GM12878 (cell line): Measurements from ENCODE around the gene AP3S2. TPM values are rescaled to one million over a fixed set of nuclear protein-coding genes. Genes with fewer than 3 reads are reported as not detected.
A peak's percentile ranks its signal among the peaks of the same experiment; 100 is the strongest.

Experiments used
- ATAC-seq: fragments of 200-7000 bp; cut with Tn5 transposase; 3 replicates; pipeline ENCODE4 v1.9.1; 2020; ENCODE audit warnings: mild to moderate bottlenecking, moderate library complexity
- BruUV-seq: library from RNA; stranded (reverse); fragments of 400-500 nt; replicated peaks from 2 replicates; lab custom pipeline; 2021; lab: Mats Ljungman, UMichigan
- CTCF ChIA-PET: fragments of 300-600 bp; sonication (Branson Sonifier 250); formaldehyde crosslinking; extraction: SDS; loops from one replicate; lab custom pipeline; 2021; ENCODE audit warnings: inconsistent platforms; lab: Yijun Ruan, JAX
- POLR2A ChIA-PET: fragments of 350-600 bp; formaldehyde crosslinking; extraction: SDS; loops from one replicate; lab custom pipeline; 2021; ENCODE audit warnings: inconsistent platforms; lab: Charles Lee
- RAD21 ChIA-PET: fragments of 300-600 bp; sonication (Branson Sonifier 250); formaldehyde crosslinking; loops from one replicate; lab custom pipeline; 2023; ENCODE audit warnings: antibody characterized with exemption; ENCODE audit not compliant: unreplicated experiment; lab: Charles Lee
- SMC1A ChIA-PET: fragments of 300-600 bp; sonication (Branson Sonifier 250); formaldehyde crosslinking; loops from one replicate; lab custom pipeline; 2023; ENCODE audit not compliant: unreplicated experiment, uncharacterized antibody; lab: Charles Lee
- DNase-seq: peaks from one replicate; pipeline ENCODE4 v3.0.0-alpha.2; 2011; ENCODE audit warnings: low read depth, low spot score
- FAIRE-seq: peaks from 3 replicates; lab custom pipeline; 2011; peaks lifted over from hg19 to GRCh38; lab: Jason Lieb, UNC
- H2AFZ ChIP-seq: 2 replicates; pipeline ENCODE4 v1.6.0; 2011; ENCODE audit warnings: low read depth, low read length, control low read depth; ENCODE audit not compliant: control insufficient read depth
- H3K27ac ChIP-seq: 2 replicates; pipeline ENCODE4 v1.5.1; 2011; ENCODE audit warnings: control low read depth; ENCODE audit not compliant: control insufficient read depth, insufficient read depth
- H3K27me3 ChIP-seq, 2 experiments: replicated peaks in 1 of 2; 2 replicates each; pipeline versions ENCODE4 v1.6.0 to v1.6.1; 2011; ENCODE audit warnings: low read length in 1 of 2; ENCODE audit not compliant: control insufficient read depth in 2 of 2, insufficient read depth in 2 of 2
- H3K36me3 ChIP-seq, 2 experiments: 2 replicates each; pipeline ENCODE4 v1.5.1; 2011; ENCODE audit warnings: low read length in 1 of 2; ENCODE audit not compliant: control insufficient read depth in 2 of 2, insufficient read depth in 2 of 2
- H3K4me1 ChIP-seq: 2 replicates; pipeline ENCODE4 v1.6.1; 2011; ENCODE audit warnings: mild to moderate bottlenecking, low read length, moderate library complexity, mixed read lengths; ENCODE audit not compliant: control insufficient read depth, insufficient read depth
- H3K4me2 ChIP-seq: 2 replicates; pipeline ENCODE4 v1.6.0; 2011; ENCODE audit warnings: control low read depth; ENCODE audit not compliant: control insufficient read depth, insufficient read depth
- H3K4me3 ChIP-seq: fragments of 200-600 bp; sonication (generic); 2 replicates; pipeline ENCODE4 v1.5.1; 2016
- H3K79me2 ChIP-seq: 2 replicates; pipeline ENCODE4 v1.6.0; 2011; ENCODE audit warnings: low read length; ENCODE audit not compliant: control insufficient read depth, insufficient read depth
- H3K9ac ChIP-seq: 2 replicates; pipeline ENCODE4 v1.8.0; 2011; ENCODE audit warnings: low read length, control low read depth, mixed read lengths; ENCODE audit not compliant: control insufficient read depth, insufficient read depth
- H3K9me3 ChIP-seq: replicated peaks from 3 replicates; pipeline ENCODE4 v1.5.1; 2011; ENCODE audit warnings: mild to moderate bottlenecking, low read length; ENCODE audit not compliant: control insufficient read depth, insufficient read depth
- H4K20me1 ChIP-seq: 2 replicates; pipeline ENCODE4 v1.6.0; 2011; ENCODE audit not compliant: control insufficient read depth, insufficient read depth
- BACH1 ChIP-seq: fragments of 450-650 bp; IDR thresholded peaks from 2 replicates; pipeline ENCODE4 v1.6.1; 2017; ENCODE audit warnings: mild to moderate bottlenecking, borderline replicate concordance
- CHD1 ChIP-seq: IDR thresholded peaks from 2 replicates; pipeline ENCODE4 v1.6.1; 2012; ENCODE audit warnings: low read depth, low read length, improper control_type of control experiment
- IKZF1 ChIP-seq: fragments of 450-650 bp; conservative IDR thresholded peaks from 2 replicates; pipeline ENCODE4 v1.6.1; 2017; ENCODE audit warnings: antibody characterized with exemption, mild to moderate bottlenecking
- NR2F1 ChIP-seq: fragments of 450-650 bp; conservative IDR thresholded peaks from 2 replicates; pipeline ENCODE4 v1.6.1; 2017; ENCODE audit warnings: mild to moderate bottlenecking
- PBX3 ChIP-seq: IDR thresholded peaks from 2 replicates; pipeline ENCODE4 v1.6.1; 2011; ENCODE audit warnings: mild to moderate bottlenecking, low read depth, low read length, moderate library complexity; ENCODE audit not compliant: insufficient replicate concordance
- PKNOX1 ChIP-seq: fragments of 450-650 bp; IDR thresholded peaks from 2 replicates; pipeline ENCODE4 v1.6.1; 2016; ENCODE audit warnings: mild to moderate bottlenecking
- POU2F2 ChIP-seq: IDR thresholded peaks from 3 replicates; pipeline ENCODE4 v1.6.1; 2011; ENCODE audit warnings: low read depth, mild to moderate bottlenecking, low read length, borderline replicate concordance
- RBBP5 ChIP-seq: fragments of 200-600 bp; sonication (generic); conservative IDR thresholded peaks from 2 replicates; pipeline ENCODE4 v1.6.1; 2016
- RELA ChIP-seq: fragments of 450-650 bp; IDR thresholded peaks from 2 replicates; pipeline ENCODE4 v1.8.0; 2014; ENCODE audit warnings: borderline replicate concordance; ENCODE audit not compliant: partially characterized antibody
- REST ChIP-seq: IDR thresholded peaks from 2 replicates; pipeline ENCODE4 v1.6.1; 2012; ENCODE audit warnings: mild to moderate bottlenecking, low read depth, low read length
- SMAD5 ChIP-seq: IDR thresholded peaks from 2 replicates; pipeline ENCODE4 v1.6.1; 2016; ENCODE audit warnings: antibody characterized with exemption, low read depth
- STAT1 ChIP-seq: fragments of 450-650 bp; conservative IDR thresholded peaks from 2 replicates; pipeline ENCODE4 v1.6.1; 2014; ENCODE audit warnings: antibody characterized with exemption, mild to moderate bottlenecking
- STAT3 ChIP-seq: IDR thresholded peaks from 2 replicates; pipeline ENCODE4 v1.6.1; 2011; ENCODE audit warnings: low read depth, low read length, improper control_type of control experiment
- TCF7 ChIP-seq: IDR thresholded peaks from 2 replicates; pipeline ENCODE4 v1.6.1; 2014; ENCODE audit warnings: antibody characterized with exemption, borderline replicate concordance
- ZNF384 ChIP-seq: IDR thresholded peaks from 2 replicates; pipeline ENCODE4 v1.6.1; 2012; ENCODE audit warnings: low read depth, mild to moderate bottlenecking, low read length, improper control_type of control experiment, borderline replicate concordance
- WGBS: methylation state at CpG from one replicate; pipeline ENCODE4 v1.1.6; 2016; ENCODE audit warnings: low lambda C conversion rate; ENCODE audit not compliant: insufficient replicate concordance, insufficient coverage; ENCODE audit errors: missing lambda C conversion rate; 5-methylcytosine and 5-hydroxymethylcytosine counted together
- in situ Hi-C: fragments of 300-500 bp; cut with MboI; formaldehyde crosslinking; loops from 9 replicates; pipeline ENCODE4 v1.14.3; 2018; ENCODE audit warnings: mixed read lengths
- intact Hi-C: fragments of 100-400 bp; cut with micrococcal nuclease; formaldehyde crosslinking; loops from one replicate; pipeline ENCODE4 v1.14.2; 2022; ENCODE audit not compliant: unreplicated experiment
- polyA plus RNA-seq, 11 experiments: library from polyadenylated mRNA; depleted of rRNA in 4 of 11; unstranded in 6 of 11; stranded (reverse) in 5 of 11; fragments of >200 nt; fragmentation: Nextera tagmentation in 4 of 11; fragmentation: Illumina TruSeq in 1 of 11; extraction: Ambion mirVana in 4 of 11; extraction: Trizol in 1 of 11; gene quantifications; 1 replicate in 1 of 11; 2 replicates in 10 of 11; pipeline versions ENCODE4 v1.2.1 to v1.2.3, GENCODE V29; 2011 to 2016; ENCODE audit warnings: inconsistent platforms in 2 of 11, missing spikeins in 2 of 11, low read depth in 1 of 11
- total RNA-seq, 4 experiments: library from RNA; depleted of rRNA in 3 of 4; stranded (reverse); fragments of >200 nt in 3 of 4; fragmentation: Illumina TruSeq in 1 of 4; extraction: Trizol in 1 of 4; gene quantifications; 2 replicates each; pipeline versions ENCODE4 v1.2.1 to v1.2.3, GENCODE V29; 2013 to 2021

Gene AP3S2
- total and polyA plus RNA-seq, 10 of the 15 experiments (the other 5 are each of a cell fraction or from before 2014, with no cell fraction given), result 10.0 to 43.6 (median 26.0) TPM

- ChIA-PET CTCF (interaction anchor here (1.0 to 3.5 kb wide), 7 partner anchors 13 to 106 kb away, joined by 3 to 27 read pairs (median 4); no protein-coding TSS in a partner anchor), RAD21 (interaction anchor here (1.2 to 2.3 kb wide), 2 partner anchors 21 to 93 kb away, joined by 3 to 15 read pairs; no protein-coding TSS in a partner anchor), SMC1A (interaction anchor here (0.9 to 2.3 kb wide), 6 partner anchors 14 to 93 kb away, joined by 3 to 13 read pairs (median 3); no protein-coding TSS in a partner anchor), POLR2A (interaction anchor here (0.6 to 1.0 kb wide), 2 partner anchors 21 to 66 kb away, joined by 3 to 4 read pairs; no protein-coding TSS in a partner anchor)
- FAIRE-seq (no peak), DNase-seq (no peak), ATAC-seq (peak; percentile 69)
- H2AFZ ChIP-seq, result peak overlapping the region; percentile 66
- TF ChIP-seq STAT3, result no peak
- no peak for TF ChIP-seq REST
- TF ChIP-seq TCF7, result no peak
- peak; percentile 92 for TF ChIP-seq PKNOX1
- TF ChIP-seq BACH1, result peak; percentile 59; the same call in 1 of the 2 replicates
- no peak for TF ChIP-seq CHD1
- no peak for TF ChIP-seq SMAD5
- TF ChIP-seq ZNF384, result 0 out of 2 replicates have a peak, but pooled peaks have one; percentile 36
- peak; percentile 36 for TF ChIP-seq PBX3
- TF ChIP-seq POU2F2, result peak; percentile 73; the same call in 2 of the 3 replicates
- TF ChIP-seq NR2F1, result 0 out of 2 replicates have a peak, but pooled peaks have one; percentile 38
- peak; percentile 24 for TF ChIP-seq RELA
- no peak for TF ChIP-seq RBBP5
- TF ChIP-seq IKZF1, result no peak
- TF ChIP-seq STAT1, result no peak
- H3K27me3 ChIP-seq, result no peaks in the 10 kb centered on the region
- H3K79me2 ChIP-seq, result no peaks in the 10 kb centered on the region
- 0 out of 2 replicates have a peak overlapping the region, but pooled peaks have one; percentile 24 for H3K4me3 ChIP-seq
- no peaks in the 10 kb centered on the region; the same call in 2 of the 3 replicates for H3K9me3 ChIP-seq
- WGBS, result 14% methylated on average over 15 of the region's 15 CpGs
- in situ Hi-C loops (no loop called here), intact Hi-C loops (no loop called here)
- H4K20me1 ChIP-seq, result no peaks in the 10 kb centered on the region
- H3K4me2 ChIP-seq, result peak overlapping the region; percentile 92
- H3K27ac ChIP-seq, result no peak overlapping the region
- no TSS peak for BruUV-seq
- H3K4me1 ChIP-seq, result peaks cover 23% of the 10 kb centered on the region
- no peak overlapping the region for H3K9ac ChIP-seq
- no peaks in the 10 kb centered on the region for H3K36me3 ChIP-seq
Observed at GRCh38 chr15:89781891-89782618, 111.7 kb downstream of the AP3S2 start.
